ENCODE measurements around the gene INAFM2.

INAFM2 gene

GRCh38 chr15:40330368-40330836 lies 6.9 kb downstream of the INAFM2 start:
- DNase-seq: no peak

- no peak for DNase-seq
Measured at GRCh38 chr15:40331026-40331425, 7.5 kb downstream of the INAFM2 start.

- DNase-seq: no peak
Measured at GRCh38 chr15:40331637-40332036, 8.1 kb downstream of the INAFM2 start.

- DNase-seq: no peak
Measured at GRCh38 chr15:40332113-40332781, 8.8 kb downstream of the INAFM2 start.

- peak; percentile 70 for DNase-seq
Measured at GRCh38 chr15:40333922-40334492, 10.5 kb downstream of the INAFM2 start.

GRCh38 chr15:40334541-40334940 lies 11.0 kb downstream of the INAFM2 start:
- DNase-seq: no peak

- DNase-seq: no peak
Measured at GRCh38 chr15:40334941-40335795, 11.7 kb downstream of the INAFM2 start.

GRCh38 chr15:40335938-40336743 lies 12.6 kb downstream of the INAFM2 start:
- DNase-seq: no peak

GRCh38 chr15:40336744-40337122 lies 13.2 kb downstream of the INAFM2 start:
- DNase-seq: no peak

- no peak for DNase-seq
Measured at GRCh38 chr15:40337597-40337996, 14.1 kb downstream of the INAFM2 start.

GRCh38 chr15:40338041-40338657 lies 14.7 kb downstream of the INAFM2 start:
- peak; percentile 77 for DNase-seq

- DNase-seq: no peak
Measured at GRCh38 chr15:40338921-40339620, 15.6 kb downstream of the INAFM2 start.

GRCh38 chr15:40339621-40339945 lies 16.1 kb downstream of the INAFM2 start:
- DNase-seq: no peak

- no peak for DNase-seq
Measured at GRCh38 chr15:40340038-40340739, 16.7 kb downstream of the INAFM2 start.

- no peak for DNase-seq
Measured at GRCh38 chr15:40340740-40341400, 17.4 kb downstream of the INAFM2 start, which contains the start of gene CCDC9B. CCDC9B (minus strand) TSS chr15:40340939; CDS start chr15:40340819, 120 bp downstream.

GRCh38 chr15:40342416-40343320 lies 19.2 kb downstream of the INAFM2 start:
- DNase-seq: no peak

- DNase-seq: no peak
Measured at GRCh38 chr15:40343512-40343911, 20.0 kb downstream of the INAFM2 start.

- DNase-seq: no peak
Measured at GRCh38 chr15:40344217-40344616, 20.7 kb downstream of the INAFM2 start.

- DNase-seq: peak; percentile 70
Measured at GRCh38 chr15:40344631-40345120, 21.2 kb downstream of the INAFM2 start.

All from CD4-positive, alpha-beta T cell treated with Interferon gamma for 1 hour (primary cell).